HUES6 (cell line): Measurements from ENCODE around the gene FAM162A.
A peak's percentile ranks its signal among the peaks of the same experiment; 100 is the strongest.
"Not testable (repeated sequence)": the region's sequence is repeated elsewhere in the genome, so short reads cannot be mapped to it uniquely, and the experiment has no call there.

Experiments used
- H3K27ac ChIP-seq: 2 replicates; pipeline ENCODE4 v1.7.0; 2013; ENCODE audit warnings: low read depth, mild to moderate bottlenecking, low read length, inconsistent platforms
- H3K27me3 ChIP-seq: 2 replicates; pipeline ENCODE4 v1.6.1; 2013; ENCODE audit warnings: low read length; ENCODE audit not compliant: control insufficient read depth, insufficient read depth
- H3K36me3 ChIP-seq: 2 replicates; pipeline ENCODE4 v1.6.1; 2013; ENCODE audit warnings: low read length; ENCODE audit not compliant: control insufficient read depth, insufficient read depth
- H3K4me1 ChIP-seq: 2 replicates; pipeline ENCODE4 v1.6.1; 2013; ENCODE audit warnings: low read length; ENCODE audit not compliant: control insufficient read depth, insufficient read depth
- H3K4me3 ChIP-seq: 2 replicates; pipeline ENCODE4 v1.5.1; 2013; ENCODE audit warnings: low read depth, low read length
- H3K9ac ChIP-seq: one replicate; pipeline ENCODE4 v1.6.1; 2013; ENCODE audit warnings: mild to moderate bottlenecking, low read length
- H3K9me3 ChIP-seq: 2 replicates; pipeline ENCODE4 v1.6.1; 2013; ENCODE audit warnings: low read depth, low read length; ENCODE audit not compliant: control insufficient read depth, insufficient read depth

The FAM162A gene

DNA sequence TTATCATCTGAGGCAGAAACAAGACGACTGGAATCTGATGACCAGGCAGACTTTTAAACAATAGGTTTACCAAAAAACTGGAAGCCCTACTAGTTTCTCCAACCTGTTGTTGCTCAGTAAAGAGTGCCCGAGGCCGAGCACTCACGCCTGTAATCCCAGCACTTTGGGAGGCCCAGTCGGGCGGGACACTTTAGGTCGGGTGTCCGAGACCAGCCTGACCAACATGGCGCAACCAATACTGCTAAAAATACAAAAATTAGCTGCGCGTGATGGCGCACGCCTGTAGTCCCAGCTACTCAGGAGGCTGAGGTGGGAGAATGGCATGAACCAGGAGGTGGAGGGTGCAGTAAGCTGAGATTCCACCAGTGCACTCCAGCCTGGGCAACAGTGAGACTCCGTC lies 33.0 kb downstream of the FAM162A start:
- Histone ChIP-seq H3K27ac (peak overlapping the region; percentile 78; the same call in 1 of the 2 replicates), H3K4me3 (peak overlapping the region; percentile 95), H3K27me3 (no peaks in the 10 kb centered on the region), H3K9ac (peak overlapping the region; percentile 91), H3K9me3 (no peaks in the 10 kb centered on the region), H3K36me3 (peaks cover 8% of the 10 kb centered on the region), H3K4me1 (0 out of 2 replicates have a peak, but pooled peaks cover 3% of the 10 kb centered on the region)

DNA sequence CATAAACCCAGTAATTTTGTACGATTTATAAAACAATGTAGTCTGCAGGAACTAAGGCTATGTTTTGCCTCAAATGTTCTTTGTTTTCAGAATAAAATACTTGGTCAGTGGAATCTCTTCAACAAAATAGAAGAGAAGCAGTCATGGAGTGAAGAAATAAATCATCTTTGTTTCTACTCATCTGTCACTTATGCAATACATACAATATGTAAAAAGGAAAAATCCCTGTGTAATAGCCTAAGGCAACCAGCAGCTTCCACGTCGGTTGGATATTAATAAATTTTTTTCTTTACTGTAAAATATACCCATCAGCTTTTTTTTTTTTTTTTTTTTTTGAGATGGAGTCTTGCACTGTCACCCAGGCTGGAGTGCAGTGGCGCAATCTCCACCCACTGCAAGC lies 37.1 kb downstream of the FAM162A start:
- Histone ChIP-seq H3K9ac (no peak overlapping the region), H3K9me3 (no peaks in the 10 kb centered on the region), H3K4me1 (0 out of 2 replicates have a peak, but pooled peaks cover 3% of the 10 kb centered on the region), H3K27ac (no peak overlapping the region), H3K36me3 (peaks cover 24% of the 10 kb centered on the region), H3K4me3 (no peak overlapping the region), H3K27me3 (no peaks in the 10 kb centered on the region)

DNA sequence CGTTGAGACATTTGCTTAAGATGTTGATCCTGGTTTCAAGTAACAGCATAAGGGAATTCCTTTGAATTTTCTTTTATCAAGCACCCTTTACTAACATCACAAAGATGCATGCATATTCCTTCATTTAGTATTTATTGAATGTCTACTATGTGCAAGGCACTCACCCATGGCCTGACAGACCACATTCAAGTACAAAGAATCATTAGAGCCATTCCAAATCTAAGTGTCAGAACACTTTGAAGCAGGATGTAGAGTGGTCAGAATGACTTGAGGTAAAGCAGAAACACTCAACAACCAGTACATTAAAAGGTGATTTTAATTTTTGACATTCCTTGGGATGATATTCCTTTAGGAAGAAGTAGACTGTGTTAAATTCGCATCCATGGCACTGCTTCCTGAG lies 37.9 kb downstream of the FAM162A start:
- H3K27ac ChIP-seq, result no peak overlapping the region
- H3K4me3 ChIP-seq, result no peak overlapping the region
- H3K27me3 ChIP-seq, result no peaks in the 10 kb centered on the region
- 0 out of 2 replicates have a peak, but pooled peaks cover 3% of the 10 kb centered on the region for H3K4me1 ChIP-seq
- no peaks in the 10 kb centered on the region for H3K9me3 ChIP-seq
- no peak overlapping the region for H3K9ac ChIP-seq
- H3K36me3 ChIP-seq, result peaks cover 32% of the 10 kb centered on the region

DNA sequence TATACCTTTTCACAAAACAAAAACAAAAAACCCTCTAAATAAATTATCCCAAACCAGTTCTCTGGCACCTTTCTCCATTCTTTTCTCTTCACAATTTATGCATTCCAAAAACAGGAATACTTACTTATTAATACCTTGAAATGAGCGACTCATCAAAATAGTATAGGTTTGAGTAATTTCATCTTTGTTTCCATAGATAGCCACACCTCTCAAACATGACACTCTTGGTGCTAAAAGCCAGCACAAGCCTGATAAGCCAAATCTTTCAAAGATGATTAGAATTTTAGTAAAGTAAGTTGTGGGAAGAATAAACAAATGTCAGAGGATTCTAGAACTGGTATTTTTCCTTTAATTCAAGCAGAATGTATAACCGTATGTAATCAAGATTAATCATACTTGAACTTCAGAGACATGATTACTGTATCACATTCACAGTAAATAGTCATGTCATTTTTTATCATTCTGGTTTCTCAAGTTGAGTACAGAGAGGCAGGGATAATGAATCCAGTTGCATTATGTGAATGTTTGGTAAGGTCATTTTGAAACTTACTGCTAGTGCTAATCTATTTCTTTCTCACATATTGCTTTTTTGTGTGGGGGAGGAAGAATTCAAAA lies 44.0 kb downstream of the FAM162A start:
- H3K36me3 ChIP-seq, result peaks cover 61% of the 10 kb centered on the region
- no peak overlapping the region for H3K9ac ChIP-seq
- H3K4me3 ChIP-seq, result no peak overlapping the region
- no peaks in the 10 kb centered on the region for H3K9me3 ChIP-seq
- no peak overlapping the region for H3K27ac ChIP-seq
- H3K27me3 ChIP-seq, result no peaks in the 10 kb centered on the region
- H3K4me1 ChIP-seq, result no peaks in the 10 kb centered on the region

DNA sequence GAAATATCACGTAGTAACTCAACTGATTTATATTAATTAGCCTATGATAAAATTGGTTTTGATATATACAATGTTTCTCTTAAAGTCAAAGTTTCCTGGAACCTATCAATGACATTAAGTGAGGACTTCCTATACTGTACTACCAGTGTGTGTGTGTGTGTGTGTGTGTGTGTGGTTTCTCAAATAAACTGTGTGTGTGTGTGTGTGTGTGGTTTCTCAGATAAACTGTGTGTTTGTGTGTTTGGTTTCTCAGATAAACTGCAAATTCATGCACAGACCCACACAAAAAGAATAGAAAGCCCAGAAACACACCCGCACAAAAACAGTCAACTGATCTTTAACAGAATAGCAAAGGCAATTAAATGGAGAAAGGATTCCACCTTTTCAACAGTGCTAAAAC lies 46.4 kb downstream of the FAM162A start:
- no peak overlapping the region for H3K27ac ChIP-seq
- no peaks in the 10 kb centered on the region for H3K9me3 ChIP-seq
- no peak overlapping the region for H3K4me3 ChIP-seq
- H3K9ac ChIP-seq, result no peak overlapping the region
- H3K4me1 ChIP-seq, result no peaks in the 10 kb centered on the region
- H3K36me3 ChIP-seq, result peaks cover 76% of the 10 kb centered on the region
- H3K27me3 ChIP-seq, result no peaks in the 10 kb centered on the region

DNA sequence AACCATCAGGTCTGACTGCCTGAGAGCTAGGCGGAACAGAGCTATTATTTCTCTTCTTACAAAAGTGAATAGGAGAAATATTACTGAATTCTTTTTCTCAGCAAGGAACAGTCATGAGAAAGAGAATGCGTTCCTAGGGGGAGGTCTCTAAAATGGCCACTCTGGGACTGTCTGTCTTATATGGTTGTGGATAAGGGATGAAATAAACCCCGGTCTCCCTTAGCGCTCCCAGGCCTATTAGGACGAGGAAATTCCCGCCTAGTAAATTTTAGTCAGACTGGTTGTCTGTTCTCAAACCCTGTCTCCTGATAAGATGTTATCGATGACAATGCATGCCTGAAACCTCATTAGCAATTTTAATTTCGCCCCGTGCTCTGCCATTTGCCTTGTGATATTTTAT lies 52.0 kb downstream of the FAM162A start:
- H3K9ac ChIP-seq, result no peak overlapping the region
- H3K27ac ChIP-seq, result no peak overlapping the region
- H3K27me3 ChIP-seq, result no peaks in the 10 kb centered on the region
- H3K4me3 ChIP-seq, result no peak overlapping the region
- H3K9me3 ChIP-seq, result 0 out of 2 replicates have a peak, but pooled peaks cover 2% of the 10 kb centered on the region
- H3K36me3 ChIP-seq, result peaks cover 92% of the 10 kb centered on the region
- H3K4me1 ChIP-seq, result no peaks in the 10 kb centered on the region

DNA sequence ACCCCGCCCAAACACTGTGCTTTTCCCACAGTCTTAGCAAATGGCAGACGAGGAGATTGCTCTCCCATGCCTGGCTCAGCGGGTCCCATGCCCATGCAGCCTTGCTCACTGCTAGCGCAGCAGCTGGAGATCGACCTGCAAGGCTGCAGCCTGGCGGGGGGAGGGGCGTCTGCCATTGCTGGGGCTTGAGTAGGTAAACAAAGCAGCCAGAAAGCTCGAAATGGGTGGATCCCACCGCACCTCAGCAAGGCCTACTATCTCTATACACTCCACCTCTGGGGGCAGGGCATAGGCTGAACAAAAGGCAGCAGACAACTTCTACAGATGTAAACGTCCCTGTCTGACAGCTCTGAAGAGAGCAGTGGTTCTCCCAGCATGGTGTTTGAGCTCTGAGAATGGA lies 59.1 kb downstream of the FAM162A start:
- Histone ChIP-seq H3K9me3 (peaks cover 3% of the 10 kb centered on the region; the same call in 1 of the 2 replicates), H3K9ac (peak overlapping the region; percentile 27), H3K4me3 (peak overlapping the region; percentile 27; the same call in 1 of the 2 replicates), H3K4me1 (peaks cover 6% of the 10 kb centered on the region; the same call in 1 of the 2 replicates), H3K27ac (peak overlapping the region; percentile 74; the same call in 1 of the 2 replicates), H3K27me3 (no peaks in the 10 kb centered on the region), H3K36me3 (peaks cover 68% of the 10 kb centered on the region)

DNA sequence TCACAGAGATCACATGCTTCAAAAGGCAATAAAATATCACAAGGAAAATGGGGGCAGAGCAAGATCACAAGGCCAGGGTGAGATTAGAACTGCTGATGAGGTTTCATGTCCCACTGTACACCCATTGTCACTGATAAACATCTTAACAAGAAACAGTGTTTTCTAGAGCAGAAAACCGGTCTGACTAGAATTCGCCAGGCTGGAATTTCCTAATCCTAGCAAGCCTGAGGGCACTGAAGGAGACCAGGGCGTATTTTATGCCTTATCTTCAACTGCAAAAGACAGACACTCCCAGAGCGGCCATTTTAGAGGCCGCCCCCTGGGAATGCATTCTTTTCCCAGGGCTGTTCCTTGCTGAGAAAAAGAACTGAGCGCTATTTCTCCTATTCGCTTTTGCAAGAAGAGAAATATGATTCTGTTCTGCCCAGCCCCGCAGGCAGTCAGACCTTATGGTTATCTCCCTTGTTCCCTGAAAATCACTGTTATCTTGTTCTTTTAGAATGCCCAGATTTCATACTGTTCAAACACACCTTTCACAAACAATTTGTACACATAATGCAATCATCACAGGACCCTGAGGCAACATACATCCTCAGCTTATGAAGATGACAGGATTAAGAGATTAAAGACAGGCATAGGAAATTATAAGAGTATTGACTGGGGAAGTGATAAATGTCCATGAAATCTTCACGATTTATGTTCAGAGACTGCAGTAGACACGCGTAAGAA lies 59.9 kb downstream of the FAM162A start:
- H3K36me3 ChIP-seq, result peaks cover 67% of the 10 kb centered on the region

DNA sequence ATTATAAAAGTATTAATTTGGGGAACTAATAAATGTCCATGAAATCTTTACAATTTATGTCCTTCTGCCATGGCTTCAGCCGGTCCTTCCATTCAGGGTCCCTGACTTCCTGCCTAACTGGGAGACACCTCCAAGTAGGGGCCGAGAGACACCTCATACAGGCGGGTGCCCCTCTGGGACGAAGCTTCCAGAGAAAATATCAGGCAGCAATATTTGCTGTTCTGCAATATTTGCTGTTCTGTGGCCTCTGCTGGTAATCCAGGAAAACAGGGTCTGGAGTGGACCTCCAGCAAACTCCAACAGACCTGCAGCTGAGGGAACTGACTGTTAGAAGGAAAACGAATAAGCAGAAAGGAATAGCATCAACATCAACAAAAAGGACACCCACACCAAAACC lies 60.5 kb downstream of the FAM162A start:
- not testable (repeated sequence) for H3K4me1 ChIP-seq, H3K9ac ChIP-seq, H3K9me3 ChIP-seq, H3K27me3 ChIP-seq, H3K4me3 ChIP-seq, H3K27ac ChIP-seq
- peaks cover 67% of the 10 kb centered on the region for H3K36me3 ChIP-seq

More for the DNA sequence above, 59.9 kb downstream of the FAM162A start:
- not testable (repeated sequence) for H3K9ac ChIP-seq, H3K27me3 ChIP-seq, H3K9me3 ChIP-seq, H3K4me1 ChIP-seq
- H3K27ac ChIP-seq, result peak overlapping the region; percentile 74; the same call in 1 of the 2 replicates
- H3K4me3 ChIP-seq, result peak overlapping the region; percentile 27; the same call in 1 of the 2 replicates

DNA sequence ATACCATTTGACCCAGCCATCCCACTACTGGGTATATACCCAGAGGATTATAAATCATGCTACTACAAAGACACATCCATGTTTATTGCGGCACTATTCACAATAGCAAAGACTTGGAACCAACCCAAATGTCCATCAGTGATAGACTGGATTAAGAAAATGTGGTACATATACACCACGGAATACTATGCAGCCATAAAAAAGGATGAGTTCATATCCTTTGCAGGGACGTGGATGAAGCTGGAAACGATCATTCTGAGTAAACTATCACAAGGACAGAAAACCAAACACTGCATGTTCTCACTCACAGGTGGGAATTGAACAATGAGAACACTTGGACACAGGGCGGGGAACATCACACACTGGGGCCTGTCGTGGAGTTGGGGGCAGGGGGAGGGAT lies 64.2 kb downstream of the FAM162A start:
- not testable (repeated sequence) for H3K4me3 ChIP-seq, H3K9me3 ChIP-seq, H3K27me3 ChIP-seq, H3K27ac ChIP-seq, H3K9ac ChIP-seq, H3K4me1 ChIP-seq
- H3K36me3 ChIP-seq, result peaks cover 62% of the 10 kb centered on the region

DNA sequence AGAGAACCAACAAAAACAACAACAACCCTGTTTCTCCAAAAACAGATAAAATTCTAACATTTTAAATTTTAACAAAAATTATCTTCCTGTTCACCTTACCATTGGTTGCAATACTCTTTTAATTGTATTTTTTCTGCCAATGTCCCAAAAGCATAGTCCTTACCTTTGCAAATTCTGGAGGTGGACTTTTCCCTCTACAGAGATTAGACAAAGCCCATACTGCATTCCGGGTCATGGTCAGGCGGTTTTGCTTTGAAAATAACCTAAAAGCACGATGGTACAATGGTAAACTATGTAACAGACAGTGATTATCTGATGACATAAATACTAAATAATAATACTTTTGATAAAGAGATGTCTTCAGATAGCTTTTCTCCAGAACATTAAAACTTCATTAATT lies 67.4 kb downstream of the FAM162A start:
- no peak overlapping the region for H3K27ac ChIP-seq
- no peaks in the 10 kb centered on the region for H3K27me3 ChIP-seq

More for the DNA sequence above, 67.4 kb downstream of the FAM162A start:
- Histone ChIP-seq H3K4me3 (no peak overlapping the region), H3K9me3 (no peaks in the 10 kb centered on the region), H3K36me3 (peaks cover 72% of the 10 kb centered on the region), H3K4me1 (no peaks in the 10 kb centered on the region), H3K9ac (no peak overlapping the region)
